Gastroesophageal sphincter (tissue), 4 donors: Measurements from ENCODE around the gene SLC29A4. TPM values are rescaled to one million over a fixed set of nuclear protein-coding genes. Genes with fewer than 3 reads are reported as not detected.
"Not testable (repeated sequence)": the region's sequence is repeated elsewhere in the genome, so short reads cannot be mapped to it uniquely, and the experiment has no call there.

ENCODE experiments used
- ATAC-seq: fragments of 150-250 bp; one replicate; pipeline ENCODE4 v1.9.1; 2016; ENCODE audit warnings: mild to moderate bottlenecking, moderate library complexity
- H3K27ac ChIP-seq, 4 donors: fragments of 200-600 bp; sonication (generic) in 3 of 4; 1 replicate in 3 of 4; 2 replicates in 1 of 4; pipeline ENCODE4 v1.5.1; 2016 to 2019
- H3K27me3 ChIP-seq: fragments of 200-600 bp; sonication (generic); one replicate; pipeline ENCODE4 v1.5.1; 2019
- H3K36me3 ChIP-seq, 2 donors: fragments of 200-600 bp; sonication (generic); one replicate each; pipeline ENCODE4 v1.5.1; 2019; ENCODE audit warnings: control low read depth in 1 of 2
- H3K4me1 ChIP-seq, 3 donors: fragments of 200-600 bp; sonication (generic); 1 replicate in 2 of 3; 2 replicates in 1 of 3; pipeline ENCODE4 v1.5.1; 2016 to 2019; ENCODE audit warnings: control low read depth in 2 of 3
- H3K4me3 ChIP-seq, 2 donors: fragments of 200-600 bp; sonication (generic); one replicate each; pipeline ENCODE4 v1.5.1; 2019; ENCODE audit warnings: mild to moderate bottlenecking in 1 of 2, moderate library complexity in 1 of 2
- H3K9me3 ChIP-seq, 3 donors: fragments of 200-600 bp; sonication (generic); one replicate each; pipeline ENCODE4 v1.5.1; 2017 to 2019; ENCODE audit warnings: control low read depth in 2 of 3
- EP300 ChIP-seq: sonication (generic); formaldehyde crosslinking; IDR thresholded peaks from one replicate; pipeline ENCODE4 v1.6.1; 2017; ENCODE audit warnings: antibody characterized with exemption, mild to moderate bottlenecking
- POLR2A ChIP-seq, 2 donors: fragments of 450-650 bp; IDR thresholded peaks; one replicate each; pipeline ENCODE4 v1.6.1; 2017; ENCODE audit warnings: antibody characterized with exemption in 2 of 2, mild to moderate bottlenecking in 2 of 2, moderate library complexity in 1 of 2
- POLR2AphosphoS5 ChIP-seq: sonication (generic); formaldehyde crosslinking; IDR thresholded peaks from one replicate; pipeline ENCODE4 v1.6.1; 2017; ENCODE audit warnings: antibody characterized with exemption
- WGBS, 2 donors: methylation state at CpG; one replicate each; pipeline ENCODE4 v1.1.5; 2018; ENCODE audit warnings: low coverage in 1 of 2; 5-methylcytosine and 5-hydroxymethylcytosine counted together
- total RNA-seq, 4 donors: library from RNA; depleted of rRNA; stranded (reverse); fragments of >200 nt; gene quantifications; one replicate each; pipeline ENCODE4 v1.1.0, GENCODE V29; 2016
- TF ChIP-seq, protein P1 (sequence below), 4 experiments: fragments of 200-600 bp in 2 of 4; fragments of 450-650 bp in 2 of 4; sonication (generic) in 1 of 4; IDR thresholded peaks; one replicate each; pipeline ENCODE4 v1.5.1; 2017 to 2019; ENCODE audit warnings: antibody characterized with exemption in 4 of 4, mild to moderate bottlenecking in 2 of 4, moderate library complexity in 2 of 4

The SLC29A4 gene
- total RNA-seq, 4 donors from 2014 or later, result 1.1 to 4.7 (median 2.4) TPM

DNA sequence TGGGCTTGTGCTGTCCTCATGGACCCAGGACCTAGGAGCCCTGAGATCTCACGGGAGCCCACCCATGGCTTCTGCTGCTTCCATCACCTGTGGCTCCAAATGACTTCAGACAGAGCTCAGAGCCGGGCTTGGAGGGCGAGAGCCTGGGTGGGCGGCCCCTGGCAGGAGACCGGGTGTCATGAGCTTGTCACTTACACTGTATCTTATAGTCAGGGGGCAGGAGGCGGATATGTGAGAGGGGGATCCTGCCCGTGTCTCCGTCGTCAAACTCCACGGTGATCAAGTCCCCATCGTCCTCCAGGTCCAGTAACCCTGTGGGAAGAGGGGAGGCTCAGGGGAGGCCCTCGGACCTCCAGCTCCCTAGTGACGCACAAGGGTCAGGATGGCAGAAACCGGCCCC, 33.0 kb downstream of the SLC29A4 start:
- Histone ChIP-seq H3K27ac (no peak overlapping the region), H3K36me3 (peaks cover 0 to 99% of the 10 kb centered on the region in 2 donors), H3K9me3 (peaks cover 0 to 13% (median 0%) of the 10 kb centered on the region in 3 donors), H3K4me3 (no peak overlapping the region), H3K4me1 (peaks cover 0 to 10% (median 0%) of the 10 kb centered on the region in 3 donors), H3K27me3 (no peaks in the 10 kb centered on the region)
- TF ChIP-seq POLR2AphosphoS5 (no peak), EP300 (no peak), POLR2A (IDR thresholded peaks at IDR 0.05) (no peak)
- TF ChIP-seq, protein P1, sequence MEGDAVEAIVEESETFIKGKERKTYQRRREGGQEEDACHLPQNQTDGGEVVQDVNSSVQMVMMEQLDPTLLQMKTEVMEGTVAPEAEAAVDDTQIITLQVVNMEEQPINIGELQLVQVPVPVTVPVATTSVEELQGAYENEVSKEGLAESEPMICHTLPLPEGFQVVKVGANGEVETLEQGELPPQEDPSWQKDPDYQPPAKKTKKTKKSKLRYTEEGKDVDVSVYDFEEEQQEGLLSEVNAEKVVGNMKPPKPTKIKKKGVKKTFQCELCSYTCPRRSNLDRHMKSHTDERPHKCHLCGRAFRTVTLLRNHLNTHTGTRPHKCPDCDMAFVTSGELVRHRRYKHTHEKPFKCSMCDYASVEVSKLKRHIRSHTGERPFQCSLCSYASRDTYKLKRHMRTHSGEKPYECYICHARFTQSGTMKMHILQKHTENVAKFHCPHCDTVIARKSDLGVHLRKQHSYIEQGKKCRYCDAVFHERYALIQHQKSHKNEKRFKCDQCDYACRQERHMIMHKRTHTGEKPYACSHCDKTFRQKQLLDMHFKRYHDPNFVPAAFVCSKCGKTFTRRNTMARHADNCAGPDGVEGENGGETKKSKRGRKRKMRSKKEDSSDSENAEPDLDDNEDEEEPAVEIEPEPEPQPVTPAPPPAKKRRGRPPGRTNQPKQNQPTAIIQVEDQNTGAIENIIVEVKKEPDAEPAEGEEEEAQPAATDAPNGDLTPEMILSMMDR (IDR thresholded peaks at IDR 0.05), result no peak
- no CpG with 5 or more reads among the region's 14 CpGs for WGBS, 2 donors
- ATAC-seq, result no peak

DNA sequence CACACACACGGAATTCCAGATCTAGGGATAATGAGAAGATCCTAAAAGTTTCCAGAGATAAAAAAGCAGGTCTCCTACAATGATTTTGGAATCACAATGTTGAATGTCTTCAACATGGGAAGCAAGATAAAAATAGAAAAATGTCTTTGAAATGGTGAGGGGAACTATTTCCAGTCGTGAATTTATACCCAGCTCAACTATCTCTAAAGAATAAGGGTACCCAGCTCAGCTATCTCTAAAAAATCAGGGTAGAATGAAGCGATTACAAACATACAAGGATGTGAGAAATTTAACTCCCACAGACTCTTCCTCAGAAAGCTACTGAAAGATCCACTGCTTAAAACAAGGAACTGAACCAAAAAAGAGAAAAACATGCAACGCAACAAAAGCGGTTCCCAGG, 35.9 kb downstream of the SLC29A4 start:
- not testable (repeated sequence) for H3K27me3 ChIP-seq, H3K27ac ChIP-seq, ATAC-seq, H3K4me1 ChIP-seq, H3K4me3 ChIP-seq
- H3K9me3 ChIP-seq, result peaks cover 0 to 13% (median 0%) of the 10 kb centered on the region in 3 donors
- 91 to 100% methylated on average over 3 to 5 of the region's 5 CpGs for WGBS, 2 donors
- peaks cover 0 to 99% of the 10 kb centered on the region in 2 donors for H3K36me3 ChIP-seq

DNA sequence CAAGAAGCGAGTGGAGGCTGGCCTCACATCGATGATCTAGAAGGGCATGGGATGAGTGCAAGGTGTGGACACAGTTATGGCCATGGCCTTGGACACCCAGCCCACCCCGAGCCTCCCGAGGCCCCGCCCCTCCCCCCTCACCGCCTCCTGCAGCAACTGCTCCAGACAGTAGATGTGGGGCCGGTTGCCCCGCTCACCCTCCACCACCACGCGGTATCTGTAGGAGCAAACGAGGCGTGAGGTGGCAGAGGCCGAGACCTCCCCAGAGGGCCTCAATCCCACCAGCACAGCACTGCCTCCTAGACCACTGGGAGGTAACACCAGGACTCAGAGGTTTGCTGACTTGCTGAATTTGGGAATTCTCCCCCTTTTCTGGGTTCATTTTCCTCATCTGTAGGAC, 37.6 kb downstream of the SLC29A4 start:
- Histone ChIP-seq H3K27ac (no peak overlapping the region), H3K27me3 (no peaks in the 10 kb centered on the region), H3K36me3 (peaks cover 0 to 99% of the 10 kb centered on the region in 2 donors), H3K9me3 (peaks cover 0 to 13% (median 0%) of the 10 kb centered on the region in 3 donors), H3K4me3 (no peak overlapping the region), H3K4me1 (no peaks in the 10 kb centered on the region)
- ATAC-seq, result no peak
- no peak for TF ChIP-seq EP300
- no CpG with 5 or more reads among the region's 13 CpGs for WGBS, 2 donors

GRCh38 chr7:5320802-5321396, 38.2 kb downstream of the SLC29A4 start:
- H3K4me1 ChIP-seq, result no peaks in the 10 kb centered on the region
- no CpG with 5 or more reads among the region's 33 CpGs for WGBS, 2 donors
- H3K27me3 ChIP-seq, result no peaks in the 10 kb centered on the region
- TF ChIP-seq POLR2AphosphoS5 (no peak), EP300 (no peak), POLR2A (IDR thresholded peaks at IDR 0.05) (no peak)
- TF ChIP-seq, protein P1 (IDR thresholded peaks at IDR 0.05), result no peak
- H3K36me3 ChIP-seq, result peaks cover 0 to 99% of the 10 kb centered on the region in 2 donors
- peaks cover 0 to 13% (median 0%) of the 10 kb centered on the region in 3 donors for H3K9me3 ChIP-seq
- ATAC-seq, result peak; percentile 13
- no peak overlapping the region for H3K4me3 ChIP-seq
- H3K27ac ChIP-seq, result no peak overlapping the region

DNA sequence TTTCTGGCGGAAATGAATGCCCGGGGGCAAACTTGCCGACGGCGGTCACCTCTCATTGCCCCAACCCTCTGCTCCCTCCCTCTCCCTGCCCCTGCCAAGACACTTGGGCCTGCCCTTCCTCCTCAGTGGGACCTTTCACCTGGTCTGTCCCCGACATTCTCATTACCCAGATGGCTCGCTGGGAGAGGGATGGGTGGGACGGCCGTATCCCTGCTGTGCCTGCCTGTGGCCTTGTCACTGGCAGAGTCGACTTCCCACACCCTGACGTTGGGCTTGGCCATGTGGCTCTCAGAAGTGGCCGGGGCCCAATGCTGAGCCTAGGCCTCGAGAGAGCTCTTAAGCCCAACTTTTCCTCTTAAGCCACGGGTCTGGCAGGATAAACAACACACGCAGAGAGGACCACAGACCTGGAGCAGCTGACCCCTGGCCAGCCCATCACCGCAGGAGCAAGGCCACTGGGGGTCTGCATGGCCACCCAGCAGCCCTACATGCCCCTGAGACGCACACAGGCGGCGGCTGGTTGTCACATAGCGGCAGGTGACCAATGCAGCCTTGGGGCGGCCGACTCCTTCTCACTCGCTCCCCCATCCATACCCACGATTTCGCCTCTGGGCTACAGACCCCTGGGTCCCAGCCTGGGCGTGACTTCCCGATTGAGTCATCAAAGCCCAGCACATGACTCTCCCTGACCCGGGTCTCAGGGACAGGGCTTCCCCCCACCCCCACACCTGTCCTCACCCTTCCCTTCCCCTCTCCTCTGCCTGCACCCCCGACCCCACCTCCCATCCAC, 40.1 kb downstream of the SLC29A4 start:
- ATAC-seq, result no peak
- peaks cover 0 to 100% of the 10 kb centered on the region in 2 donors for H3K36me3 ChIP-seq

GRCh38 chr7:5323800-5324781, 41.3 kb downstream of the SLC29A4 start:
- not testable (repeated sequence) for H3K4me1 ChIP-seq, H3K9me3 ChIP-seq, H3K4me3 ChIP-seq, H3K27me3 ChIP-seq, ATAC-seq
- peak overlapping the region in 1 of 4 donors; percentile 12 for H3K27ac ChIP-seq
- 90 to 100% methylated on average over 3 to 8 of the region's 31 CpGs for WGBS, 2 donors
- H3K36me3 ChIP-seq, result peaks cover 0 to 100% of the 10 kb centered on the region in 2 donors

More for the DNA sequence above, 40.1 kb downstream of the SLC29A4 start:
- TF ChIP-seq, protein P1 (IDR thresholded peaks at IDR 0.05), result no peak
- no peak for TF ChIP-seq POLR2A (IDR thresholded peaks at IDR 0.05)
- TF ChIP-seq EP300, result no peak
- TF ChIP-seq POLR2AphosphoS5, result no peak
- Histone ChIP-seq H3K4me1 (no peaks in the 10 kb centered on the region), H3K27me3 (no peaks in the 10 kb centered on the region), H3K27ac (no peak overlapping the region), H3K9me3 (peaks cover 0 to 13% (median 0%) of the 10 kb centered on the region in 3 donors), H3K4me3 (no peak overlapping the region)
- 76 to 82% methylated on average over 8 to 13 of the region's 29 CpGs for WGBS, 2 donors
